GM19193 (cell line): Measurements from ENCODE around the gene FBXL7.

ENCODE experiments used
- POLR2A ChIP-seq: IDR thresholded peaks from 4 replicates; pipeline ENCODE4 v1.6.1; 2011; ENCODE audit not compliant: insufficient read depth, insufficient read length; ENCODE audit errors: extremely low read depth

The FBXL7 gene

DNA sequence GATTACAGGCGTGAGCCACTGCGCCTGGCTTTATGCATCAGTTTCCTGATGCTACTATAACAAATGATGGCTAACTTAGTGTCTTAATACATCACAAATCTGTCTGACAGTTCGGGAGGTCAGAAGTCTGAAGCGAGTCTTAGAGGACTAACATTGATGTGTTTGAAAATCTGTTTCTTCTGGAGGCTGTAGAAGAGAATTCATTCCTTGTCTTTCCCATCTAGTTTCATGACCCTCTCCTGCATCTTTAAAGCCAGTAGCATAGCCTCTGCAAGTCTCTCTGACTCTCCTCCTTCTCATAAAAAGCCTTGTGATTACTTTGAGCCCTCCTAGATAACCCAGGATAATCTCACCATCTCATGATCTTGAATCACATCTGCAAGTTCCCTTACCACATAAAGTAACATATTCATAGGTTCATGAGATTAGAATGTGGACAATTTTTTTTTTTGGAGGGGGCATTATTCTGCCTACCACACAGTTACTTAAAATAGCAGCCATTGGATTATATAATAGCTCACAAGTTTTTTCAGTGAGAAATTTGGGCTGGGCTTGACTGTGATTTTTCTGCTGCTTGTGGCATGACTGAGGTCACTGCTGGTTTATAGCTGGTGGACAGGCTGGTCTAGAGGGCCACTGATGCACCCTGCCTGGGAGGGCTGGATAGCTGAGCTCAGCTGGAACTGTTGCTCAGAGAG is 134.8 kb downstream of the FBXL7 start:
- TF ChIP-seq POLR2A, result no peak

DNA sequence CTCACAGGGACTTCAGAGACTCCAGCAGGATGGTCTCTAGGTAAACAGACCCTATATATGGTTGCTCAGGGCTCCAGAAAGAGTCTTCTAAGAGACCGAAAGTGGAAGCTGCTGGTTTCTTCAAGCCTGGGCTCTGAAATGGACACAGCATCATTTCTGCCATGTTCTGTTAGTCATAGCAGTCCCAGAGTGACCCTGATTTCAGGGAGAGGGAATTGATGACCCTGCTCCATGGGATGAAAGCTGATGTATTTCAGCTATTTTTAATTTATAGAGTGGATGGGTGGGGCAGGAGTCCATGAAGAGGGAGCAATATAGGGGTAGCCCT is 135.3 kb downstream of the FBXL7 start:
- TF ChIP-seq POLR2A, result no peak

- TF ChIP-seq POLR2A, result no peak
Observed at GRCh38 chr5:15637345-15637744, 137.4 kb downstream of the FBXL7 start.

GRCh38 chr5:15637886-15638285 is 137.9 kb downstream of the FBXL7 start:
- TF ChIP-seq POLR2A, result no peak

DNA sequence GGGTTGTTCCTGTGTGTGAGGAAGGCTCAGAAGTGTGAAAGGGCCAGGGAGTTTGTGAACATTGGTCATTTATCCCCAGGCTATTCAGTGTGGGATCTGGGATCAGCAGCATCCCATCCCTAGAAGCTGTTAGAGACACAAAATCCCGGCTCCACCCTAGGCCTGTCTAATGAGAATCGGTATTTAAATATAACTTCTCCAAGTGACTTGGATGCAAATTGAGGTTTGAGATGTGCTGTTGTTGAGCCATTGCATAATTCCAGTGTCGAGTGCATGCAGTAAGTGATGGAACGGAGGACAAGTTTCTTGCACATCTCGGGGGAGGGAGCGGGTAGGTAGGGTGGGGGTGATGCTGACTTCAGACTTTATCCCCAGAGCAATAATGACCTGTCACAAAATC is 138.3 kb downstream of the FBXL7 start:
- TF ChIP-seq POLR2A, result no peak

- TF ChIP-seq POLR2A, result no peak
Observed at GRCh38 chr5:15639288-15639687, 139.3 kb downstream of the FBXL7 start.

DNA sequence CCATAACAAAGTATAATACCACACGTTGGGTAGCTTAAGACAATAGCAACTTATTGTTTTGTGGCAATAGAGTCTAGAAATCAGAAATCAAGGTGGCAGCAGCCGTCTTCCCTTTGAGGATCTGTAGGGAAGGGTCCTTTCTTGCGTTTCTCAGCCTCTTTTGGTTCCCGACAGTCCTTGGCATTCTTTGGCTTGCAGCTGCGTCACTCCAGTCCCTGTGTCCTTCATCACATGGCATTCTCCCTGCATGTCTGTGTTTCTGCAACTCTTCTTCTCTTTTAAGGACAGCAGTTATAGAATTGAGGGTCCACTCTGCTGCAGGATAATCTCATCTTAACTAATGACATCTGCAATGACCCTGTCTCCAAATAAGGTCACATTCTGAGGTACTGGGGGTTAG is 140.1 kb downstream of the FBXL7 start:
- no peak for TF ChIP-seq POLR2A

- no peak for TF ChIP-seq POLR2A
Observed at GRCh38 chr5:15643731-15644130, 143.8 kb downstream of the FBXL7 start.

DNA sequence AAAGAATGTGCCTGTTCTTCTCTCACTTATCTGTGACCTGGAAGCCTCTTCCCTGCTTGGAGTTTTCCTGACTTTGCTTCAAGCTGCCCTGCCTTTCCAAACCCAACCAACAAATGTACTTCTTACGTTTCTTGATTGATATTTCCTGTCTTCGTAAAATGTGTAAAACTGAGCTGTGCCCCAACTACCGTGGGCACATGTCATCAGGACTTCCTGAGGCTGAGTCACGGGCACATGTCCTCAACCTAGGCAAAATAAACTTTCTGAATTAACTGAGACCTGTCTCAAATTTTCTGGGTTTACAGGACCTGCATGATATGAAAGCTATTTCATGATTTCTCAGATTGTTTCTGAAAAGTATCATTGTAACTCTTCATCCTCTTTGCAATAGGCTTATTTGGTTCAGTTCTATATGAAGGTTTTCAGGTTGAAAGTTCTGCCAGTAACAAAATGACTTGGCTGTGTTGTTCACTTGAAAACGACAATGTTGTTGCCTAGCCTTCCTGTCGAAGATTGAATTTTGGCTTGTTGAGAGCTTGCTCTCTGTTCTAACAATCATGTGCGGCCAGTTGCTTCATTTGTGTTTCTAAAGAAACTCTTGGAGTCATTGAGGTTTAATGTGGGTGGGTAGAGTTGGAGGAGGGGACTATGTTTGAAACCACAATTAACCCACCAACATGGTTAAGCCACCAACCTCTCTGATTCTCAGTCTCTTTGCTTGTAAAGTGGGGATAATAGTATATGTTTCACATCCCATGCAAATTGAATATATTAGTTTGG is 145.6 kb downstream of the FBXL7 start:
- no peak for TF ChIP-seq POLR2A

- no peak for TF ChIP-seq POLR2A
Observed at GRCh38 chr5:15646371-15646770, 146.4 kb downstream of the FBXL7 start.

DNA sequence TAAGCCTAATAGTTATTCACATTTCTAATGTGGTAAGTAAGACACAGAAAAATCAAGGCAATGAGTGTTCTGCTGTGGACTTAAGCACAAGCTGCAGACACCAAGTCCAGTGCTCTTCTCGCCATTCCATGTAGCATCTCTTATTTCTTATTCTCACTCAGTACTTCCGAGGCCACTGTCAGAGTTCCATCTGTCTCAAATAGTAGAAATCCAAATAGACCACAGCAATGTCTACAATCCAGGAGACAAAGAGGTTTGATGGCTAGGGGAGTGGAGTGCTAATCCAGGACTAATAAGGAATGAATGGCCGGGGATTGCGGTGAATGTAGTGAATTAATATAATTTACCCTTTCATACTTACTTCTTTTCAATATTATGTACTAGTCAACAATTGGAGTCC is 147.3 kb downstream of the FBXL7 start:
- no peak for TF ChIP-seq POLR2A

DNA sequence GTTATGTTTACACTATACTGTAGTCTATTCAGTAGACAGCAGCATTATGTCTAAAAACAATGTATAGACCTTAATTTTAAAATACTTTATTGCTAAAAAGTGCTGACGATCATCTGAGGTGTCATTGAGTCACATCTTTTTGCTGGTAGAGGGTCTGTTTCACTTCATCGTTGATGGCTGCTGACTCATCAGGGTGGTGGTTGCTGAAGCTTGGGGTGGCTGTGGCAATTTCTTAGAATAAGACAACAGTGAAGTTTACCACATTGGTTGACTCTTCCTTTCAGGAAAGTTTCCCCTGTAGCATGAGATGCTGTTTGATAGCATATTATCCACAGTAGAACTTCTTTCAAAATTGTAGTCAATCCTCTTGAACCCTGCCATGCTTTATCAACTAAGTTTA is 150.3 kb downstream of the FBXL7 start:
- TF ChIP-seq POLR2A, result no peak

DNA sequence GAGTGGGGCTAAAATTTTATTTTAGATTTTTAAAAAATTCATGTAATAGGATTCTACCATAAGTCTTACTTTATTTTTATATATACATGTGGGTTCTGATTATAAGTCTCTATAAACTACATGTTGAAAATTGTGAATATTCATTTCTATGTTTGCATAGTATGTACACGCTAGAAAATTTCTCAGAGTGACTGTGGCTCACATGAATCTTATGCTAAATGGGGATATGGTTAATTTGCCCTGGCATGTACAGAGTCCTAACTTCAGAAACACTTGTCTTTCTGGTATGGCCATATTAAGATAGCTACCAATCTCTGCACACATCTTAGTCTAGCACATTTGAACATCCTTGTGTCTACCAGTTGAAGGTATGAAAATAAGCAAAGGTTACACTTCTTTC is 154.8 kb downstream of the FBXL7 start:
- no peak for TF ChIP-seq POLR2A

- no peak for TF ChIP-seq POLR2A
Observed at GRCh38 chr5:15655683-15656082, 155.7 kb downstream of the FBXL7 start.

DNA sequence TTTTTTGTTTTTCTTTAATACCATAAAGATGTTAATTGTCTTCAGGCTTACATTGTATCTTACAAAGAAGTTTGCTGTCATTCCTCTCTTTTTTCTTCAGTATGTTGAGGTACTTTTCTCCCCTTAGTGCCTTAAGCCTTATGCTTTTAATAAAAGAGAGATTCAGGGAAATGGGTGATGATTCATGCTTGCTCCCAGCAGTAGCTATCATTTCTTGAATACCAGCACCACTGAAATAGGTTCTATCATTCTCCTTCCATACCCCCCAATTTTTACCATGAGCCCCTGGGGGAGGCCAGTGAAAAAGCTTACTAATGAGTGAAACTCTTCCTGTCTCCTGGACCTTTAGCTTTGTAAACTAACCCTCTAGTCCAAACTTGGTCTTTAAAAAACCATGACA is 165.0 kb downstream of the FBXL7 start:
- TF ChIP-seq POLR2A, result no peak

DNA sequence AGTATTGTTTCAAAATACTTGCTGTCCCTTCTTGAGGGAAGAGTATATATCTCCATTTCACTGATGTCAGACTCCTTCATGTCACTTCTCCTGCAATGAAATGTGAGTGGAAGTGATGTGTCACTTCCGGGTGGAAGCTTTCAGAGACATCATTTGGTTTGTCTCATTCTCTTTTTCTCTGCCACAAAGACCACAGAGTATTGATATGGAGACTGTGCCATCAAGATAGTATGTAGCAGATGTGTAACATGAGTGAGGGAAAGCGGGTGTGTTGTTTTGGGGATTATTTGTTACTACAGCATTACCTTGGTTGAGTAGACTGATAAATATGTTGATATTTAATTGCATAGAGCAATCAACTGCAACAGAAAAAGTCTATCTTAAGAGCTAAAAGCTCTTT is 169.8 kb downstream of the FBXL7 start:
- TF ChIP-seq POLR2A, result no peak

GRCh38 chr5:15674716-15675115 is 174.7 kb downstream of the FBXL7 start:
- no peak for TF ChIP-seq POLR2A

- TF ChIP-seq POLR2A, result no peak
Observed at GRCh38 chr5:15676591-15676990, 176.6 kb downstream of the FBXL7 start.

DNA sequence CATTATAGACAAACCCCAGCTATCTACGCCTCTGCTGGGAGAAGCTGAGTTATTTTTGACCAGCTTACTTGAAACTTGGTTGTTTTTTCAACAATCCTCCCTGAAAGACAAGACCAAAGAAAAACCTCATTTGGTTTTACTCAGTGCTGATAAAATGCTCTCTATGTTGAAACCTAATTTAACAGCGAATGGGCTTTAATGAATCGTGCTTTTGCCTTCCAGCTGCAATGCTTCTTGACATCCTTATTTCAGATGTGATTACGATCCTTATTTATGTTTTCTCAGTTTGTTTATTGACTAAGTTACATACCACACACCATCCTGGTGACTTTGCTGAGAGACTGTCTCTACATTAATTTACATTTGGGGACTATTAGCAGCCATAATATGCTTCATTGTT is 179.2 kb downstream of the FBXL7 start:
- TF ChIP-seq POLR2A, result no peak
